Neural cell (in vitro differentiated cells): ENCODE measurements around the gene TEX101. TPM values are rescaled to one million over a fixed set of nuclear protein-coding genes. Genes with fewer than 3 reads are reported as not detected.

ENCODE experiments used
- H2AFZ ChIP-seq: fragments of 200-600, 300-800 bp; sonication (generic), shearing (Covaris generic); 2 replicates; pipeline ENCODE4 v1.6.0; 2014; ENCODE audit warnings: low read depth, mild to moderate bottlenecking, antibody characterized with exemption, low read length, moderate library complexity
- H3F3A ChIP-seq: fragments of 200-600 bp; shearing (Covaris generic); 2 replicates; pipeline ENCODE4 v1.6.1; 2016; ENCODE audit warnings: mild to moderate bottlenecking, moderate library complexity, mixed read lengths, antibody characterized with exemption, low read length; ENCODE audit not compliant: insufficient read depth, poor library complexity, severe bottlenecking
- H3K27ac ChIP-seq: fragments of 200-600, 300-800 bp; sonication (generic), shearing (Covaris generic); 2 replicates; pipeline ENCODE4 v1.5.1; 2014; ENCODE audit warnings: mild to moderate bottlenecking, low read length, moderate library complexity
- H3K27me3 ChIP-seq: fragments of 300-800, 200-600 bp; sonication (generic), shearing (Covaris generic); 2 replicates; pipeline ENCODE4 v1.6.0; 2014; ENCODE audit warnings: mild to moderate bottlenecking, low read depth, low read length, moderate library complexity; ENCODE audit not compliant: insufficient read depth
- H3K36me3 ChIP-seq: fragments of 300-800, 200-600 bp; sonication (generic), shearing (Covaris generic); 2 replicates; pipeline ENCODE4 v1.5.1; 2014; ENCODE audit warnings: mild to moderate bottlenecking, antibody characterized with exemption, low read length, moderate library complexity; ENCODE audit not compliant: insufficient read depth
- H3K4me2 ChIP-seq: fragments of 300-800, 200-600 bp; sonication (generic), shearing (Covaris generic); 2 replicates; pipeline ENCODE4 v1.6.0; 2014; ENCODE audit warnings: mild to moderate bottlenecking, low read length
- H3K4me3 ChIP-seq: fragments of 300-800, 200-600 bp; sonication (generic), shearing (Covaris generic); 2 replicates; pipeline ENCODE4 v1.5.1; 2014; ENCODE audit warnings: mild to moderate bottlenecking, low read length, moderate library complexity
- H3K79me2 ChIP-seq: fragments of 200-600 bp; shearing (Covaris generic); replicated peaks from 2 replicates; pipeline ENCODE4 v1.6.0; 2014; ENCODE audit warnings: mild to moderate bottlenecking, low read length, moderate library complexity; ENCODE audit not compliant: insufficient read depth
- H3K9ac ChIP-seq: fragments of 300-800, 200-600 bp; sonication (generic), shearing (Covaris generic); 2 replicates; pipeline ENCODE4 v1.6.1; 2016; ENCODE audit warnings: mild to moderate bottlenecking, low read length, mixed read lengths
- H3K9me2 ChIP-seq: fragments of 200-600 bp; shearing (Covaris generic); 2 replicates; pipeline ENCODE4 v1.6.1; 2016; ENCODE audit warnings: mild to moderate bottlenecking, low read length, mixed read lengths; ENCODE audit not compliant: insufficient read depth
- H3K9me3 ChIP-seq: fragments of 200-600, 300-800 bp; sonication (generic), shearing (Covaris generic); 2 replicates; pipeline ENCODE4 v1.6.1; 2016; ENCODE audit warnings: mild to moderate bottlenecking, mixed run types, low read length, moderate library complexity, mixed read lengths
- H4K20me1 ChIP-seq: fragments of 200-600 bp; shearing (Covaris generic); 2 replicates; pipeline ENCODE4 v1.6.1; 2016; ENCODE audit warnings: mild to moderate bottlenecking, mixed run types; ENCODE audit not compliant: insufficient read depth
- EP300 ChIP-seq: fragments of 450-650 bp; conservative IDR thresholded peaks from 2 replicates; pipeline ENCODE4 v1.6.1; 2014; ENCODE audit warnings: antibody characterized with exemption, mild to moderate bottlenecking, moderate library complexity; ENCODE audit not compliant: poor library complexity, severe bottlenecking
- EZH2 ChIP-seq: fragments of 200-600, 300-800 bp; shearing (Covaris generic), sonication (generic); IDR thresholded peaks from 2 replicates; pipeline ENCODE4 v1.6.1; 2014; ENCODE audit warnings: antibody characterized with exemption, low read length, borderline replicate concordance, mild to moderate bottlenecking; ENCODE audit not compliant: insufficient read depth, poor library complexity, severe bottlenecking
- MXI1 ChIP-seq: fragments of 450-650 bp; conservative IDR thresholded peaks from 2 replicates; pipeline ENCODE4 v1.6.1; 2014; ENCODE audit warnings: antibody characterized with exemption, mild to moderate bottlenecking; ENCODE audit not compliant: poor library complexity, severe bottlenecking
- POLR2AphosphoS5 ChIP-seq: IDR thresholded peaks from 2 replicates; pipeline ENCODE4 v1.6.1; 2012
- RAD21 ChIP-seq: fragments of 450-650 bp; conservative IDR thresholded peaks from 2 replicates; pipeline ENCODE4 v1.6.1; 2014; ENCODE audit warnings: antibody characterized with exemption, mild to moderate bottlenecking, moderate library complexity
- SMC3 ChIP-seq: fragments of 450-650 bp; conservative IDR thresholded peaks from 2 replicates; pipeline ENCODE4 v1.6.1; 2014; ENCODE audit warnings: antibody characterized with exemption, mild to moderate bottlenecking, moderate library complexity; ENCODE audit not compliant: poor library complexity
- TAF1 ChIP-seq: IDR thresholded peaks from 2 replicates; pipeline ENCODE4 v1.6.1; 2012; ENCODE audit warnings: low read depth
- polyA plus RNA-seq: library from polyadenylated mRNA; depleted of rRNA; stranded (reverse); fragments of >200 nt; gene quantifications from 2 replicates; pipeline ENCODE4 v1.2.3, GENCODE V29; 2014
- TF ChIP-seq, protein P1 (sequence below): fragments of 450-650 bp; IDR thresholded peaks from 2 replicates; pipeline ENCODE4 v1.5.1; 2014; ENCODE audit warnings: antibody characterized with exemption, mild to moderate bottlenecking, moderate library complexity; ENCODE audit not compliant: poor library complexity, severe bottlenecking
- TF ChIP-seq, protein P2 (sequence below): IDR thresholded peaks from 2 replicates; pipeline ENCODE4 v1.6.1; 2012; ENCODE audit warnings: borderline replicate concordance

TEX101 gene
- polyA plus RNA-seq, 1 donor from 2014 or later: not detected

DNA sequence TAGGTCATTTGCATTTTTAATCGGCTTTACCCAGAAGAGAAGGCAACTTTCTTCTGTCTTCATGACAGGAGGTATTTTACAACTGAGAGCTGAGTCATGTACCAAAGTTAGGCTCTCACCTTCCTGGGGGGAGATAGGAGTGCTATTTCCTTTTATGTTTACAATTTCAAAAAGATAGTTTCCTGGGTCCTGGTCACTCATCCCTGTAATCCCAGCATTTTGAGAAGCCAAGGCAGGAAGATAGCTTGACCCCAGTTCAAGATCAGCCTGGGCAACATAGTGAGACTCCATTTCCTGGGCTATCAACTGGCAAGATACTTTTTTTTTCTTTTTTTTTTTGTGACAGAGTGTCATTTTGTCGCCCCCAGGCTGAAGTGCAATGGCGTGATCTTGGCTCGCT is 43.1 kb downstream of the TEX101 start:
- TF ChIP-seq RAD21 (no peak), MXI1 (no peak)
- no peaks in the 10 kb centered on the region for H3K79me2 ChIP-seq
- no peaks in the 10 kb centered on the region for H3K36me3 ChIP-seq
- H3K27me3 ChIP-seq: no peaks in the 10 kb centered on the region
- no peaks in the 10 kb centered on the region for H3K9me2 ChIP-seq
- H3F3A ChIP-seq: no peaks in the 10 kb centered on the region
- H3K9ac ChIP-seq: no peak overlapping the region
- H3K9me3 ChIP-seq: no peaks in the 10 kb centered on the region
- no peak overlapping the region for H3K27ac ChIP-seq
- H3K4me2 ChIP-seq: no peak overlapping the region
- H2AFZ ChIP-seq: no peak overlapping the region
- no peak overlapping the region for H3K4me3 ChIP-seq
- H4K20me1 ChIP-seq: no peaks in the 10 kb centered on the region

DNA sequence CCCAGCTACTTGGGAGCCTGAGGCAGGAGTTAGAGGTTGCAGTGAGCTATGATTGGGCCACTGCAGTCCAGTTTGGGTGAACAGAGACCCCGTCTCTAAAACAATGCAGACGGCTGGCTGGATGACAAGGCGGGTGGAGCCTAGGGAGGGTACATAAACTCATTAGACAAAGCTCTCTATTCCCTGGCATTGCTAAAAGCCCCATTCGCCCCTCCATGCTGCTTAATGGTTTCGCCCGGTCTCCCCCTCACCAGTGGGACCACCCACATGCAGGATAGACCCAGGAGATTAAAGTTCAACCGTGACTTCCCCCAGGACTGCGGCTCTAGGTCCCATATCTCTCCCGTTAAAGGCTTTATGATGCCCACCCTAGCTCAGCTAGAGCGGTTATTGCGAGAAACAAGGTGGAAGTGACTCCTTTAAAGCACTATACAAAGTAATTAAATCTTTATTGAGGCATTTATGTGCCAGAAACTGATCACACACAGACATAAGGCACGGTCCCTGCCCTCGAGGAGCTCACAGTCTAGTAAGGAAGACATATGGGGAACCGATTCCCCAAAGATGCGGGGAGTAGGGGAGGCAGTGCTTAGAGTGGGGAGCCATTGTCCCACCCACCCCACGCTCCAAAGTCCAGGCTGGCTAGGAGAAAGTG is 45.8 kb downstream of the TEX101 start:
- no peaks in the 10 kb centered on the region for H3K27me3 ChIP-seq
- no peaks in the 10 kb centered on the region for H4K20me1 ChIP-seq
- no peak overlapping the region for H3K27ac ChIP-seq

DNA sequence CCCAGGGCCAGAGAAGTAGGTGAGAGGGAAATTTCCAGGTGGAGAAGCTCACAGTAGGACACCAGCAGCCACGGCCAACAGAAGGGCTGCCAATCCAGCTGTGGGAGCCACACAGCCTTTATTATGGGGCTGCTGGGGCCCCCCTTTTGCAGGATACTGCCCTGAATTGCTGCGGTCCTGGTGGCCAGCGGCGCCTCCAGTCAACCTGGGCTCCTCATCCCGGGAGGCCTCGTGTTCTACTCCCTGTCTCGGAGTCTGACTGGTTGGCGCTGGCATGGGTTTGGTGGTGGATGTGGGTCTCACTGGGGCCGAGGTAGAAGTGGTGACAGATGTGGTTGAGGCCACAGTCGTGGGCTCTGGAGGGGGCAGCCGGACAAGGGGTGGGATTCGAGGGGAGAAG is 46.6 kb downstream of the TEX101 start:
- Histone ChIP-seq H3F3A (no peaks in the 10 kb centered on the region), H3K4me2 (no peak overlapping the region), H3K27me3 (no peaks in the 10 kb centered on the region), H3K9me3 (no peaks in the 10 kb centered on the region), H3K79me2 (no peaks in the 10 kb centered on the region), H3K27ac (no peak overlapping the region), H3K36me3 (no peaks in the 10 kb centered on the region), H4K20me1 (no peaks in the 10 kb centered on the region), H3K9ac (no peak overlapping the region), H3K4me3 (no peak overlapping the region), H2AFZ (no peak overlapping the region), H3K9me2 (no peaks in the 10 kb centered on the region)
- TF ChIP-seq EZH2: no peak
- no peak for TF ChIP-seq SMC3
- TF ChIP-seq EP300: no peak
- TF ChIP-seq POLR2AphosphoS5: no peak
- TF ChIP-seq, protein P1, sequence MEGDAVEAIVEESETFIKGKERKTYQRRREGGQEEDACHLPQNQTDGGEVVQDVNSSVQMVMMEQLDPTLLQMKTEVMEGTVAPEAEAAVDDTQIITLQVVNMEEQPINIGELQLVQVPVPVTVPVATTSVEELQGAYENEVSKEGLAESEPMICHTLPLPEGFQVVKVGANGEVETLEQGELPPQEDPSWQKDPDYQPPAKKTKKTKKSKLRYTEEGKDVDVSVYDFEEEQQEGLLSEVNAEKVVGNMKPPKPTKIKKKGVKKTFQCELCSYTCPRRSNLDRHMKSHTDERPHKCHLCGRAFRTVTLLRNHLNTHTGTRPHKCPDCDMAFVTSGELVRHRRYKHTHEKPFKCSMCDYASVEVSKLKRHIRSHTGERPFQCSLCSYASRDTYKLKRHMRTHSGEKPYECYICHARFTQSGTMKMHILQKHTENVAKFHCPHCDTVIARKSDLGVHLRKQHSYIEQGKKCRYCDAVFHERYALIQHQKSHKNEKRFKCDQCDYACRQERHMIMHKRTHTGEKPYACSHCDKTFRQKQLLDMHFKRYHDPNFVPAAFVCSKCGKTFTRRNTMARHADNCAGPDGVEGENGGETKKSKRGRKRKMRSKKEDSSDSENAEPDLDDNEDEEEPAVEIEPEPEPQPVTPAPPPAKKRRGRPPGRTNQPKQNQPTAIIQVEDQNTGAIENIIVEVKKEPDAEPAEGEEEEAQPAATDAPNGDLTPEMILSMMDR: no peak
- TF ChIP-seq TAF1: no peak
- TF ChIP-seq MXI1: no peak
- TF ChIP-seq, protein P2, sequence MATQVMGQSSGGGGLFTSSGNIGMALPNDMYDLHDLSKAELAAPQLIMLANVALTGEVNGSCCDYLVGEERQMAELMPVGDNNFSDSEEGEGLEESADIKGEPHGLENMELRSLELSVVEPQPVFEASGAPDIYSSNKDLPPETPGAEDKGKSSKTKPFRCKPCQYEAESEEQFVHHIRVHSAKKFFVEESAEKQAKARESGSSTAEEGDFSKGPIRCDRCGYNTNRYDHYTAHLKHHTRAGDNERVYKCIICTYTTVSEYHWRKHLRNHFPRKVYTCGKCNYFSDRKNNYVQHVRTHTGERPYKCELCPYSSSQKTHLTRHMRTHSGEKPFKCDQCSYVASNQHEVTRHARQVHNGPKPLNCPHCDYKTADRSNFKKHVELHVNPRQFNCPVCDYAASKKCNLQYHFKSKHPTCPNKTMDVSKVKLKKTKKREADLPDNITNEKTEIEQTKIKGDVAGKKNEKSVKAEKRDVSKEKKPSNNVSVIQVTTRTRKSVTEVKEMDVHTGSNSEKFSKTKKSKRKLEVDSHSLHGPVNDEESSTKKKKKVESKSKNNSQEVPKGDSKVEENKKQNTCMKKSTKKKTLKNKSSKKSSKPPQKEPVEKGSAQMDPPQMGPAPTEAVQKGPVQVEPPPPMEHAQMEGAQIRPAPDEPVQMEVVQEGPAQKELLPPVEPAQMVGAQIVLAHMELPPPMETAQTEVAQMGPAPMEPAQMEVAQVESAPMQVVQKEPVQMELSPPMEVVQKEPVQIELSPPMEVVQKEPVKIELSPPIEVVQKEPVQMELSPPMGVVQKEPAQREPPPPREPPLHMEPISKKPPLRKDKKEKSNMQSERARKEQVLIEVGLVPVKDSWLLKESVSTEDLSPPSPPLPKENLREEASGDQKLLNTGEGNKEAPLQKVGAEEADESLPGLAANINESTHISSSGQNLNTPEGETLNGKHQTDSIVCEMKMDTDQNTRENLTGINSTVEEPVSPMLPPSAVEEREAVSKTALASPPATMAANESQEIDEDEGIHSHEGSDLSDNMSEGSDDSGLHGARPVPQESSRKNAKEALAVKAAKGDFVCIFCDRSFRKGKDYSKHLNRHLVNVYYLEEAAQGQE: no peak
- TF ChIP-seq RAD21: no peak

More for the DNA sequence above, 45.8 kb downstream of the TEX101 start:
- no peak overlapping the region for H3K4me2 ChIP-seq
- no peaks in the 10 kb centered on the region for H3K36me3 ChIP-seq
- H3K9me2 ChIP-seq: no peaks in the 10 kb centered on the region
- TF ChIP-seq TAF1 (no peak), SMC3 (no peak), RAD21 (no peak), EP300 (no peak), EZH2 (no peak)
- TF ChIP-seq, protein P1: no peak
- H3K79me2 ChIP-seq: no peaks in the 10 kb centered on the region
- no peak overlapping the region for H3K9ac ChIP-seq
- H3F3A ChIP-seq: no peaks in the 10 kb centered on the region
- H3K9me3 ChIP-seq: no peaks in the 10 kb centered on the region
- no peak overlapping the region for H3K4me3 ChIP-seq
- H2AFZ ChIP-seq: no peak overlapping the region
